ENCODE data around the gene WLS.

DNA sequence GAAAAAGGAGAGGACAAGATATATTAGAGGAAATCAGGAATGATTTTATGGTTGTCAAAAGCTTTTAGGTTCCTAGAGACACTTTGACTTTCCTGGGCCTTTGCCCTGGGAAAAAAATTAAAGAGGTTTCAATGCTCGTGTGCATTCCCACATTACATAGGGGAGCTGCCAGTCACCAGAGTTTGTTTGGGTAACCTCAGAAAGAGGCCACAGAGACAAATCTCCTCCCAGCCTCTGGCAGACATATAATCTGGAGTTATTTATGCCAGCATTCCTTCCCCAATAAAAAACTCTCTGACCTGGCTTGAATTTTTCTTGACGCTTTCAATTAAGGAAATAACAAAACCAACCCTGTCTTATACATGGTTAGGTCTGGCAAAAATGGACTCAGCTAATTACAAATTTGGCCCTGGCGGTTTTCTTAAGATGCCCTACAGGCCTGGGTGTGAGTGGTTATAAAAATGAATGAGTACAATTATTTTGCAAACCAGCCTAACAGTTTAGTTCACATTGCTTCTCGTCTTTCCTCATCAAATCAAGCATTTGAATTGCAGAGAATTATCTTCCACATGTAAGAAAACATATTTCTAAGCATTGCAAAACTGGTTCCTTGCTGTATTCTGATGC, 63.7 kb downstream of the WLS start:
- TF ChIP-seq CREB5 (CRISPR knock-in tag; IDR thresholded peaks at IDR 0.05; ENCODE audit: low read depth) (no peak), TOX (CRISPR knock-in tag; IDR thresholded peaks at IDR 0.05; ENCODE audit: borderline replicate concordance) (no peak), ZNF565 (CRISPR knock-in tag; conservative IDR thresholded peaks at IDR 0.05; ENCODE audit: low read depth) (no peak), RARB (CRISPR knock-in tag; IDR thresholded peaks at IDR 0.05) (no peak), PATZ1 (CRISPR knock-in tag; IDR thresholded peaks at IDR 0.05; ENCODE audit: borderline replicate concordance) (no peak), OSR1 (CRISPR knock-in tag; IDR thresholded peaks at IDR 0.05) (no peak), ZNF70 (CRISPR knock-in tag; IDR thresholded peaks at IDR 0.05) (no peak), GLIS3 (CRISPR knock-in tag; IDR thresholded peaks at IDR 0.05) (no peak)
- TF ChIP-seq, protein P1, sequence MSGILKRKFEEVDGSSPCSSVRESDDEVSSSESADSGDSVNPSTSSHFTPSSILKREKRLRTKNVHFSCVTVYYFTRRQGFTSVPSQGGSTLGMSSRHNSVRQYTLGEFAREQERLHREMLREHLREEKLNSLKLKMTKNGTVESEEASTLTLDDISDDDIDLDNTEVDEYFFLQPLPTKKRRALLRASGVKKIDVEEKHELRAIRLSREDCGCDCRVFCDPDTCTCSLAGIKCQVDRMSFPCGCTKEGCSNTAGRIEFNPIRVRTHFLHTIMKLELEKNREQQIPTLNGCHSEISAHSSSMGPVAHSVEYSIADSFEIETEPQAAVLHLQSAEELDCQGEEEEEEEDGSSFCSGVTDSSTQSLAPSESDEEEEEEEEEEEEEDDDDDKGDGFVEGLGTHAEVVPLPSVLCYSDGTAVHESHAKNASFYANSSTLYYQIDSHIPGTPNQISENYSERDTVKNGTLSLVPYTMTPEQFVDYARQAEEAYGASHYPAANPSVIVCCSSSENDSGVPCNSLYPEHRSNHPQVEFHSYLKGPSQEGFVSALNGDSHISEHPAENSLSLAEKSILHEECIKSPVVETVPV (CRISPR knock-in tag; IDR thresholded peaks at IDR 0.05) = no peak
- TF ChIP-seq, protein P2, sequence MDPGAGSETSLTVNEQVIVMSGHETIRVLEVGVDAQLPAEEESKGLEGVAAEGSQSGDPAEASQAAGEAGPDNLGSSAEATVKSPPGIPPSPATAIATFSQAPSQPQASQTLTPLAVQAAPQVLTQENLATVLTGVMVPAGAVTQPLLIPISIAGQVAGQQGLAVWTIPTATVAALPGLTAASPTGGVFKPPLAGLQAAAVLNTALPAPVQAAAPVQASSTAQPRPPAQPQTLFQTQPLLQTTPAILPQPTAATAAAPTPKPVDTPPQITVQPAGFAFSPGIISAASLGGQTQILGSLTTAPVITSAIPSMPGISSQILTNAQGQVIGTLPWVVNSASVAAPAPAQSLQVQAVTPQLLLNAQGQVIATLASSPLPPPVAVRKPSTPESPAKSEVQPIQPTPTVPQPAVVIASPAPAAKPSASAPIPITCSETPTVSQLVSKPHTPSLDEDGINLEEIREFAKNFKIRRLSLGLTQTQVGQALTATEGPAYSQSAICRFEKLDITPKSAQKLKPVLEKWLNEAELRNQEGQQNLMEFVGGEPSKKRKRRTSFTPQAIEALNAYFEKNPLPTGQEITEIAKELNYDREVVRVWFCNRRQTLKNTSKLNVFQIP (CRISPR knock-in tag; IDR thresholded peaks at IDR 0.05; ENCODE audit: borderline replicate concordance, low read depth) = no peak
